NT2/D1 (cell line): ENCODE data around the gene RNASE4.

Source experiments
- SUZ12 ChIP-seq: IDR thresholded peaks from 2 replicates; pipeline ENCODE4 v1.6.1; 2011; ENCODE audit not compliant: insufficient read length, insufficient read depth; ENCODE audit errors: extremely low read depth
- YY1 ChIP-seq: IDR thresholded peaks from 2 replicates; pipeline ENCODE4 v1.6.1; 2011; ENCODE audit not compliant: insufficient read length, insufficient read depth

GRCh38 chr14:20699931-20700330, 15.6 kb downstream of the RNASE4 start:
- TF ChIP-seq YY1 (no peak), SUZ12 (no peak)
